COLO668 (cell line): ENCODE data around the gene IGDCC3.

Source experiments
- DNase-seq: peaks from one replicate; lab custom pipeline; 2025; ENCODE audit not compliant: unreplicated experiment; lab: John Stamatoyannopoulos, UW

Gene IGDCC3

GRCh38 chr15:65300924-65301441 lies 76.8 kb downstream of the IGDCC3 start:
- no peak for DNase-seq

GRCh38 chr15:65298731-65299130 lies 79.1 kb downstream of the IGDCC3 start:
- no peak for DNase-seq

- no peak for DNase-seq
Observed at GRCh38 chr15:65292938-65293518, 84.8 kb downstream of the IGDCC3 start.

GRCh38 chr15:65290228-65290627 lies 87.6 kb downstream of the IGDCC3 start:
- DNase-seq, result no peak

GRCh38 chr15:65289261-65289854 lies 88.4 kb downstream of the IGDCC3 start:
- no peak for DNase-seq

GRCh38 chr15:65287520-65287855 lies 90.3 kb downstream of the IGDCC3 start:
- DNase-seq, result no peak

- DNase-seq, result peak; percentile 96
Observed at GRCh38 chr15:65286704-65287519, 90.9 kb downstream of the IGDCC3 start, which contains the start of gene PARP16. TSS of gene PARP16 (minus strand) at chr15:65286883. CDS start at chr15:65286426, 457 bp downstream.

- peak; percentile 65 for DNase-seq
Observed at GRCh38 chr15:65286069-65286703, 91.6 kb downstream of the IGDCC3 start.

- no peak for DNase-seq
Observed at GRCh38 chr15:65285291-65286068, 92.3 kb downstream of the IGDCC3 start.

- DNase-seq, result no peak
Observed at GRCh38 chr15:65278480-65278879, 99.3 kb downstream of the IGDCC3 start.
